ENCODE results near the gene SNTG2. TPM values are rescaled to one million over a fixed set of nuclear protein-coding genes. Genes with fewer than 3 reads are reported as not detected.

SNTG2 gene
- total and polyA plus RNA-seq, 12 donors: 0.39 to 2.8 (median 1.0) TPM; not detected in 1

DNA sequence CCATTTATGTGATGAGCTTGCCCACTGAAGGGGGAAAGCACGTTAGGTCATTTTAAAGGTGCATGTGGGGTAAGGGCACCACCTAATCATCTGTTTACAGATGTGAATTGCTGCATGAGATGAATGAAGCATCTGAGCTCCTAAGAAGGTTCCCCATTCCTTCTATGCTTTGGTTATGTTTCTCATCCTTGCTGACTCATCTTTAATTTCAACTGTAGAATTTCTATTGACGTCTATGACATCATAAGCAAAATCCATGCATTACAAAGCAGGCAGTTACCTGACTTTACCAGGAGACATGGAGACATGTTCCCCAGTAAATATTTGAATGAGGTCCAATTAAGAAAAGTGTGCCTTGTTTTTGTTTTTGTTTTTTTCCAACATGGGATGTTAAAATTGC is 2.8 kb downstream of the SNTG2 start:
- Histone ChIP-seq H3K27ac (no peak overlapping the region), H3K4me1 (peaks cover 0 to 20% (median 12%) of the 10 kb centered on the region in 9 donors), H3K9me3 (no peaks in the 10 kb centered on the region), H3K36me3 (no peaks in the 10 kb centered on the region), H3K4me3 (no peak overlapping the region), H3K27me3 (peaks cover 7 to 64% (median 51%) of the 10 kb centered on the region in 7 donors)
- DNase-seq: no peak
- TF ChIP-seq, protein P1, sequence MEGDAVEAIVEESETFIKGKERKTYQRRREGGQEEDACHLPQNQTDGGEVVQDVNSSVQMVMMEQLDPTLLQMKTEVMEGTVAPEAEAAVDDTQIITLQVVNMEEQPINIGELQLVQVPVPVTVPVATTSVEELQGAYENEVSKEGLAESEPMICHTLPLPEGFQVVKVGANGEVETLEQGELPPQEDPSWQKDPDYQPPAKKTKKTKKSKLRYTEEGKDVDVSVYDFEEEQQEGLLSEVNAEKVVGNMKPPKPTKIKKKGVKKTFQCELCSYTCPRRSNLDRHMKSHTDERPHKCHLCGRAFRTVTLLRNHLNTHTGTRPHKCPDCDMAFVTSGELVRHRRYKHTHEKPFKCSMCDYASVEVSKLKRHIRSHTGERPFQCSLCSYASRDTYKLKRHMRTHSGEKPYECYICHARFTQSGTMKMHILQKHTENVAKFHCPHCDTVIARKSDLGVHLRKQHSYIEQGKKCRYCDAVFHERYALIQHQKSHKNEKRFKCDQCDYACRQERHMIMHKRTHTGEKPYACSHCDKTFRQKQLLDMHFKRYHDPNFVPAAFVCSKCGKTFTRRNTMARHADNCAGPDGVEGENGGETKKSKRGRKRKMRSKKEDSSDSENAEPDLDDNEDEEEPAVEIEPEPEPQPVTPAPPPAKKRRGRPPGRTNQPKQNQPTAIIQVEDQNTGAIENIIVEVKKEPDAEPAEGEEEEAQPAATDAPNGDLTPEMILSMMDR (IDR thresholded peaks at IDR 0.05): no peak
- WGBS, 2 donors: 31 to 62% methylated on average over 2 of the region's 2 CpGs
- no peak for ATAC-seq
- intact Hi-C loops (cut with DNase I): loop anchor here in 9 of 10 donors (2.0 to 10.0 kb wide), 4 partner anchors 591 to 595 kb away; no protein-coding TSS in a partner anchor

GRCh38 chr2:953975-954686 is 3.5 kb downstream of the SNTG2 start:
- Histone ChIP-seq H3K27me3 (peaks cover 7 to 57% (median 44%) of the 10 kb centered on the region in 7 donors), H3K4me1 (peaks cover 0 to 20% (median 12%) of the 10 kb centered on the region in 9 donors), H3K36me3 (no peaks in the 10 kb centered on the region), H3K4me3 (no peak overlapping the region), H3K27ac (no peak overlapping the region), H3K9me3 (no peaks in the 10 kb centered on the region)
- TF ChIP-seq, protein P1 (IDR thresholded peaks at IDR 0.05): peak in 8 of 9 donors; percentile 9 to 64 (median 42)
- intact Hi-C loops (cut with DNase I): loop anchor here (2.0 to 10.0 kb wide), 5 partner anchors 591 to 595 kb away; no protein-coding TSS in a partner anchor
- WGBS, 2 donors: 66 to 67% methylated on average over 13 of the region's 13 CpGs
- ATAC-seq: peak in 1 of 8 donors; percentile 68
- DNase-seq: no peak

GRCh38 chr2:954687-955000 is 4.0 kb downstream of the SNTG2 start:
- Histone ChIP-seq H3K27ac (no peak overlapping the region), H3K9me3 (no peaks in the 10 kb centered on the region), H3K36me3 (no peaks in the 10 kb centered on the region), H3K27me3 (peaks cover 5 to 52% (median 39%) of the 10 kb centered on the region in 7 donors), H3K4me1 (peaks cover 0 to 17% (median 9%) of the 10 kb centered on the region in 9 donors), H3K4me3 (no peak overlapping the region)
- TF ChIP-seq, protein P1 (IDR thresholded peaks at IDR 0.05): no peak
- no peak for ATAC-seq
- WGBS, 2 donors: 43 to 45% methylated on average over 1 of the region's 1 CpG
- DNase-seq: no peak
- intact Hi-C loops (cut with DNase I): loop anchor here in 8 of 10 donors (2.0 to 10.0 kb wide), 3 partner anchors 590 to 593 kb away; no protein-coding TSS in a partner anchor

- Histone ChIP-seq H3K27me3 (peaks cover 0 to 47% (median 24%) of the 10 kb centered on the region in 7 donors), H3K36me3 (no peaks in the 10 kb centered on the region), H3K9me3 (no peaks in the 10 kb centered on the region), H3K27ac (no peak overlapping the region), H3K4me3 (no peak overlapping the region), H3K4me1 (peaks cover 0 to 7% (median 1%) of the 10 kb centered on the region in 9 donors)
- ATAC-seq (peak in 1 of 8 donors; percentile 18), DNase-seq (no peak)
- TF ChIP-seq, protein P1 (IDR thresholded peaks at IDR 0.05): no peak
- 69 to 74% methylated on average over 30 to 31 of the region's 33 CpGs for WGBS, 2 donors
- intact Hi-C loops (cut with DNase I): loop anchor here in 2 of 10 donors (2.0 to 10.0 kb wide), 2 partner anchors 589 kb away; no protein-coding TSS in a partner anchor
These were observed 5.4 kb downstream of the SNTG2 start for GRCh38 chr2:955829-956731.
